ENCODE data around the gene PSTPIP1. TPM values are rescaled to one million over a fixed set of nuclear protein-coding genes. Genes with fewer than 3 reads are reported as not detected.
A peak's percentile ranks its signal among the peaks of the same experiment; 100 is the strongest.

The PSTPIP1 gene
- total RNA-seq, 6 donors from 2014 or later = 7.0 to 69.1 (median 20.2) TPM

DNA sequence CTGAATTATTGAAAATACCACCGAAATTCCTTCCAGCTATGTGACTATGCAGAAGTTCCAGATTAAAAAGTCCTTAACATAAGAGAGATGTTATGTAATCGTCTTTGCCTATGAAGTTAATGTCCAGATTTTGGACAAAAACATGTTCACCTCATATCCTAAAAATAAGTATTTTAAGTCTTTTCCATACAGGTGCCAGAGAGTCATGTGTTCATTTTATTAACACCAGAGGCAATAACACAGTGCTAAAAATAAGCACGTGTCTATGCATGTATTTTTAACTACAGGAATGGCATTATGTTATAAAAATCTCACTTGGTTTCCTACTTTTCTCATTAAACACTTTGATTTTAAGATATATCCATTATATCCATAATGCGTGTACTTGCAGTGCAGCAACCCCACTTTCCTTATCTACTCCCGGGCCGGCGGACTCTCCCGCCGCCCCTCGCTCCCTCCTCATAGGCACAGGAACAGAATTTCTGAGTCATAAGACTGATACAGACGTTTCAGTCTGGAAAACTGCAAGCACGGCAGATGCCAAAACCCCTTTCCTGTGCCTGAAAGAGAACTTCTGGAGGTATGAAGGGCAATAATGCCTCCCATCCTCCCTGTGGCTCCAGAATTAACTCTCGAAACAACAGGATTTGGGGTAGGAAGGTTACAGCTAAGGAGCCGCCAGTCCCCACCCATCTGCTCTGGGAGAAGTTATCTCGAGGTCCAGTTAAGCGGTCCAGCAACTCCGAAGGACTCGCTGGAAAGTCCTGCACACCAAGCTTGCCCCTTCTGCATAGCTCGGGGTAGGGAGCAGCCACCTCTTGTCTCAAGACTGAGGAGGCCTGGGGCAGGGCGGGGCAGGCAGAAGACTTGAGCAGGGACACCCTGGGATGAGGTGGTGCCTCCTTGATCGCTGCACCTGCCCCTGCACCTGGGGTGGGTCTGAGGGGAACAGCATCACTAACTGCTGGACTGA lies 22.3 kb upstream of the PSTPIP1 start:
- no peak overlapping the region for H3K4me3 ChIP-seq
- peak in 1 of 2 donors; percentile 50 for DNase-seq
- 53 to 63% methylated on average over 12 to 21 of the region's 21 CpGs for WGBS, 2 donors
- H3K36me3 ChIP-seq = no peaks in the 10 kb centered on the region
- no peaks in the 10 kb centered on the region for H3K4me1 ChIP-seq
- no peaks in the 10 kb centered on the region for H3K9me3 ChIP-seq
- H3K27me3 ChIP-seq = no peaks in the 10 kb centered on the region
- TF ChIP-seq POLR2A (IDR thresholded peaks at IDR 0.05) (no peak), POLR2AphosphoS5 (IDR thresholded peaks at IDR 0.05) (no peak), EP300 (IDR thresholded peaks at IDR 0.05) (no peak)
- ATAC-seq (ENCODE audit: low FRiP score in 2 of 2) = peak; percentile 56 to 84
- H3K27ac ChIP-seq = no peak overlapping the region

GRCh38 chr15:76973362-76973743 lies 21.6 kb upstream of the PSTPIP1 start:
- WGBS, 2 donors = 28% methylated on average over 4 of the region's 4 CpGs; no CpG with 5 or more reads in 1 of the 2 donors
- no peaks in the 10 kb centered on the region for H3K27me3 ChIP-seq
- H3K4me1 ChIP-seq = no peaks in the 10 kb centered on the region
- ATAC-seq (ENCODE audit: low FRiP score in 2 of 2) (peak in 1 of 2 donors; percentile 52), DNase-seq (no peak)
- H3K36me3 ChIP-seq = no peaks in the 10 kb centered on the region
- no peak overlapping the region for H3K4me3 ChIP-seq
- H3K9me3 ChIP-seq = no peaks in the 10 kb centered on the region
- TF ChIP-seq, protein P1, sequence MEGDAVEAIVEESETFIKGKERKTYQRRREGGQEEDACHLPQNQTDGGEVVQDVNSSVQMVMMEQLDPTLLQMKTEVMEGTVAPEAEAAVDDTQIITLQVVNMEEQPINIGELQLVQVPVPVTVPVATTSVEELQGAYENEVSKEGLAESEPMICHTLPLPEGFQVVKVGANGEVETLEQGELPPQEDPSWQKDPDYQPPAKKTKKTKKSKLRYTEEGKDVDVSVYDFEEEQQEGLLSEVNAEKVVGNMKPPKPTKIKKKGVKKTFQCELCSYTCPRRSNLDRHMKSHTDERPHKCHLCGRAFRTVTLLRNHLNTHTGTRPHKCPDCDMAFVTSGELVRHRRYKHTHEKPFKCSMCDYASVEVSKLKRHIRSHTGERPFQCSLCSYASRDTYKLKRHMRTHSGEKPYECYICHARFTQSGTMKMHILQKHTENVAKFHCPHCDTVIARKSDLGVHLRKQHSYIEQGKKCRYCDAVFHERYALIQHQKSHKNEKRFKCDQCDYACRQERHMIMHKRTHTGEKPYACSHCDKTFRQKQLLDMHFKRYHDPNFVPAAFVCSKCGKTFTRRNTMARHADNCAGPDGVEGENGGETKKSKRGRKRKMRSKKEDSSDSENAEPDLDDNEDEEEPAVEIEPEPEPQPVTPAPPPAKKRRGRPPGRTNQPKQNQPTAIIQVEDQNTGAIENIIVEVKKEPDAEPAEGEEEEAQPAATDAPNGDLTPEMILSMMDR (IDR thresholded peaks at IDR 0.05) = peak; percentile 11 to 48 (median 18)
- TF ChIP-seq POLR2A (IDR thresholded peaks at IDR 0.05) = no peak
- H3K27ac ChIP-seq = no peak overlapping the region

DNA sequence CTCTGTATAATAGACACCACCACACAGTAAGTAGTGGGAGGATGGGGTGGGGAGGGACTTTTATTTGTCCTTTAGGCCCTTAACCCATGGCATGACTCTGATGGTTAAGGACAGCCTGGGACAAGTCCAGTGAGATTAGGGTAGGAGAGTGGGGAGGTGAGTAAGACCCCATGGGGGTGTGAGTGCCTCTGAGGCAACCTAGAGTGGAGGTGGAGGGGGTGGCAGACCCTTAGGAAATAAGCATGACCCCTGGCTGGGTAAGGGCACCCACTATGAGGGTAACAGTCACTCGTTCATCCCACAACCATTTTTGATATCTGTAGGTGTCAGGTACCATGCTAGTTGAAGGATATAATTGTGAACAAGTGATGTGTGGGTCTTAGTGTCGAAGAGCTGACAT lies 21.0 kb upstream of the PSTPIP1 start:
- WGBS, 2 donors = 75 to 91% methylated on average over 2 of the region's 2 CpGs
- H3K27me3 ChIP-seq = no peaks in the 10 kb centered on the region
- no peak for DNase-seq
- no peaks in the 10 kb centered on the region for H3K36me3 ChIP-seq
- no peak overlapping the region for H3K27ac ChIP-seq
- no peaks in the 10 kb centered on the region for H3K4me1 ChIP-seq
- ATAC-seq (ENCODE audit: low FRiP score in 2 of 2) = no peak
- H3K4me3 ChIP-seq = no peak overlapping the region
- no peak for TF ChIP-seq EP300 (IDR thresholded peaks at IDR 0.05)
- TF ChIP-seq, protein P1 (IDR thresholded peaks at IDR 0.05) = no peak
- no peak for TF ChIP-seq POLR2A (IDR thresholded peaks at IDR 0.05)
- no peak for TF ChIP-seq POLR2AphosphoS5 (IDR thresholded peaks at IDR 0.05)
- H3K9me3 ChIP-seq = no peaks in the 10 kb centered on the region

- no peaks in the 10 kb centered on the region for H3K9me3 ChIP-seq
- TF ChIP-seq, protein P1 (IDR thresholded peaks at IDR 0.05) = no peak
- no peak for TF ChIP-seq POLR2A (IDR thresholded peaks at IDR 0.05)
- TF ChIP-seq POLR2AphosphoS5 (IDR thresholded peaks at IDR 0.05) = no peak
- no peak for TF ChIP-seq EP300 (IDR thresholded peaks at IDR 0.05)
- no peak overlapping the region for H3K4me3 ChIP-seq
- ATAC-seq (ENCODE audit: low FRiP score in 2 of 2) = no peak
- no peak for DNase-seq
- WGBS, 2 donors = 60 to 71% methylated on average over 2 to 4 of the region's 4 CpGs
- H3K36me3 ChIP-seq = no peaks in the 10 kb centered on the region
- no peaks in the 10 kb centered on the region for H3K4me1 ChIP-seq
- H3K27me3 ChIP-seq = no peaks in the 10 kb centered on the region
- H3K27ac ChIP-seq = no peak overlapping the region
These were observed 20.4 kb upstream of the PSTPIP1 start for GRCh38 chr15:76974456-76975036.

GRCh38 chr15:76976141-76976540 lies 18.8 kb upstream of the PSTPIP1 start:
- H3K36me3 ChIP-seq = no peaks in the 10 kb centered on the region
- H3K27me3 ChIP-seq = no peaks in the 10 kb centered on the region
- 64 to 72% methylated on average over 1 of the region's 1 CpG for WGBS, 2 donors
- no peaks in the 10 kb centered on the region for H3K9me3 ChIP-seq
- H3K27ac ChIP-seq = no peak overlapping the region
- H3K4me3 ChIP-seq = no peak overlapping the region
- no peak for DNase-seq
- TF ChIP-seq POLR2A (IDR thresholded peaks at IDR 0.05) (no peak), EP300 (IDR thresholded peaks at IDR 0.05) (no peak), POLR2AphosphoS5 (IDR thresholded peaks at IDR 0.05) (no peak)
- TF ChIP-seq, protein P1 (IDR thresholded peaks at IDR 0.05) = no peak
- no peaks in the 10 kb centered on the region for H3K4me1 ChIP-seq
- no peak for ATAC-seq (ENCODE audit: low FRiP score in 2 of 2)
